Prostate gland (tissue), 2 donors: ENCODE data around the gene ZMYND19. TPM values are rescaled to one million over a fixed set of nuclear protein-coding genes. Genes with fewer than 3 reads are reported as not detected.

ENCODE experiments used
- DNase-seq: peaks from one replicate; pipeline ENCODE4 v3.0.0-alpha.2; 2019; ENCODE audit warnings: low spot score
- H3K27ac ChIP-seq, 2 donors: fragments of 200-600 bp; sonication (generic); 2 replicates each; pipeline ENCODE4 v1.5.1; 2017 to 2019
- H3K27me3 ChIP-seq: fragments of 200-600 bp; sonication (generic); replicated peaks from 2 replicates; pipeline ENCODE4 v1.5.1; 2019; ENCODE audit not compliant: insufficient read depth
- H3K36me3 ChIP-seq, 2 donors: fragments of 200-600 bp; sonication (generic); 1 replicate in 1 of 2; 2 replicates in 1 of 2; pipeline versions ENCODE4 v1.5.1 to v1.8.1; 2017 to 2019
- H3K4me1 ChIP-seq: fragments of 200-600 bp; sonication (generic); replicated peaks from 2 replicates; pipeline ENCODE4 v1.5.1; 2019
- H3K4me3 ChIP-seq, 2 donors: fragments of 200-600 bp; sonication (generic); 2 replicates each; pipeline ENCODE4 v1.5.1; 2017 to 2019
- H3K9me3 ChIP-seq: fragments of 200-600 bp; sonication (generic); 2 replicates; pipeline ENCODE4 v1.5.1; 2017
- CTCF ChIP-seq, 4 experiments: fragments of 200-600 bp in 2 of 4; fragments of 450-650 bp in 2 of 4; sonication (generic) in 2 of 4; IDR thresholded peaks; 1 replicate in 3 of 4; 2 replicates in 1 of 4; pipeline ENCODE4 v1.5.1; 2016 to 2019; ENCODE audit warnings: antibody characterized with exemption in 4 of 4, mild to moderate bottlenecking in 2 of 4, moderate library complexity in 2 of 4
- POLR2A ChIP-seq: fragments of 450-650 bp; IDR thresholded peaks from one replicate; pipeline ENCODE4 v1.6.1; 2016; ENCODE audit warnings: antibody characterized with exemption, mild to moderate bottlenecking
- POLR2AphosphoS5 ChIP-seq: sonication (generic); formaldehyde crosslinking; IDR thresholded peaks from one replicate; pipeline ENCODE4 v1.6.1; 2017; ENCODE audit warnings: antibody characterized with exemption
- WGBS: methylation state at CpG from one replicate; pipeline ENCODE4 v1.1.5; 2018; 5-methylcytosine and 5-hydroxymethylcytosine counted together
- intact Hi-C: fragments of 100-400 bp; cut with DNase I; formaldehyde crosslinking; loops from one replicate; pipeline ENCODE4 v1.14.2; 2022
- total RNA-seq, 2 donors: library from RNA; depleted of rRNA; stranded (reverse); fragments of >200 nt; gene quantifications; one replicate each; pipeline ENCODE4 v1.1.0, GENCODE V29; 2016

The ZMYND19 gene
- total RNA-seq, 2 donors from 2014 or later, result 20.8 to 34.8 TPM

DNA sequence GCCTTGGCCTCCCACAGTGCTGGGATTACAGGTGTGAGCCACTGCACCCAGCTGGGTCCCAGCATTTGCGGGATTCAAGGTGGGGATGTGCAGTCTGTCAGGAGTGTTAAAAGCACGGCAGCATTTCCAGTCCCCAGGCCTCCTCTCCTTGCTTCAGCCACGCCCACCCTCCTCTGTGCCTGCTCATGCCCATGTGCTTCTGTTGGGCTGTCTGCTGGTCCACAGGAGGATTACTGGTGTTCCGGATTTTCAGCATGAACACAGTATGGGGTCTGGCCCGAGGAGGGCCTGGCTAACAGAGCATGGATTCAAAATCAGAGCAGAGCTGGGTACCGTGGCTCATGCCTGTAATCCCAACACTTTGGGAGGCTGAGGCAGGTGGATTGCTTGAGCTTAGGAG lies 20.6 kb upstream of the ZMYND19 start:
- DNase-seq, result no peak
- intact Hi-C loops, result no loop called here
- peaks cover 0 to 6% of the 10 kb centered on the region in 2 donors for H3K36me3 ChIP-seq
- peak overlapping the region; percentile 87 to 88 for H3K27ac ChIP-seq
- peaks cover 35% of the 10 kb centered on the region for H3K4me1 ChIP-seq
- no peaks in the 10 kb centered on the region for H3K27me3 ChIP-seq
- TF ChIP-seq POLR2AphosphoS5 (no peak), CTCF (IDR thresholded peaks at IDR 0.05) (no peak), POLR2A (no peak)
- no peaks in the 10 kb centered on the region for H3K9me3 ChIP-seq
- H3K4me3 ChIP-seq, result no peak overlapping the region
- 74% methylated on average over 6 of the region's 6 CpGs for WGBS

DNA sequence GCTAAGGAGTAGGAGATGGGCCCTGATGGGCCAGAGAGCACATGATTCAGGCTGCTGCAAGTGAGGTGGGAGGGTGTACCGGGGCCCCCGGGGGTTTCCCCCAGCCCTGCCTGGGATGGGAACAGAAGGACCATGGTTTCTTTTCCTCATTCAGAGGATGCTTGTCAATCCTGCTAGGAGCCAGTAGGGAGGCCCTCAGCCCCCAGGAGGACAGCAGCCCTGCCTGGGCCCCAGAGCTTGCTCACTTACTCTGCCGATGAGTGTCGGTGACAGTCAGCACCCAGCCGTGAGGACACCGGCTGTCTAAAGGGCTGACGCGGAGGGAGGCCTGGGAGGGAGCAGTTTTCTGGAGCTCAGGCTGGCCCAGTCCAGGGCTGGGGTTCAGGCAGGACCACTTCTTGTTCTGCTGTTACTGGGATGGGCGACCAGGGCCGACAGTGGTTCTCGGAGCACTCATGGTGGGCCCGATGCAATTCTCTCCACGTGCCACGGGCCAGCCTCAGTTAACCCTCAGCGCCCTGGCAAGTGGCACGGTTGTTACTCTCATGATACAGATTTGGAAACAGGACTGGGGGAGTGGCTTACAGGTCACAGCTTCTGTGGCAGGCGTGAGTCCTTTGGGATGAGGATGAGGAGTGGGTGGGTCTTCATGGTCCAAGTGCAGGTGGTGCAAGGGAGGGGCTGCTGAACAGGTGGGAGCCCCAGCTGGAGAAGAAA lies 17.0 kb upstream of the ZMYND19 start:
- Histone ChIP-seq H3K27me3 (no peaks in the 10 kb centered on the region), H3K4me3 (peak overlapping the region; percentile 76 to 91), H3K36me3 (no peaks in the 10 kb centered on the region), H3K4me1 (peaks cover 20% of the 10 kb centered on the region), H3K9me3 (no peaks in the 10 kb centered on the region), H3K27ac (peak overlapping the region; percentile 84 to 92)
- no peak for DNase-seq
- TF ChIP-seq CTCF (IDR thresholded peaks at IDR 0.05) (no peak), POLR2A (no peak), POLR2AphosphoS5 (no peak)
- intact Hi-C loops, result no loop called here
- WGBS, result 38% methylated on average over 17 of the region's 17 CpGs

DNA sequence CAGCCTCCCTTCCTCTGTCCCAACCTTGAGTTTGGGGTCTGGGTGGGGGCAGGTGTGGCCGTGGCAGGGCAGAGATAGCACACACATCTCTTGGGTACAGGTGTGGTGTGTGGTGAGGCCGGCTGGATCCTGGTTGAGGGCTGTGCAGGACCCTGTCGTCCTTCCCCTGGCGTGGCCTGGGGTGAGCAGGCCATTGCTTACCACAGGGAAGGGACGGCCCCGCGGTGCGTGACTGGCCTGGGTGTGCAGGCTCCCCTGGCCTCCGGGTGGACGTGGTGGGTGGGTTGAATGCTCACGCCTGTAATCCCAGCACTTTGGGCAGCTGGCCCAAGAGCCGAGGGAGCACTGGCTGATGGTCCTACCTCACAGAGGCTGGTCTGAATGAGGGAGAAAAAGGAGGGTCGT lies 16.4 kb upstream of the ZMYND19 start:
- peak overlapping the region; percentile 84 to 92 for H3K27ac ChIP-seq
- intact Hi-C loops, result no loop called here
- no peaks in the 10 kb centered on the region for H3K36me3 ChIP-seq
- DNase-seq, result no peak
- 28% methylated on average over 13 of the region's 13 CpGs for WGBS
- H3K4me3 ChIP-seq, result peak overlapping the region; percentile 76 to 91
- no peak for TF ChIP-seq POLR2AphosphoS5
- no peak for TF ChIP-seq CTCF (IDR thresholded peaks at IDR 0.05)
- no peak for TF ChIP-seq POLR2A
- H3K4me1 ChIP-seq, result peaks cover 19% of the 10 kb centered on the region
- no peaks in the 10 kb centered on the region for H3K27me3 ChIP-seq
- no peaks in the 10 kb centered on the region for H3K9me3 ChIP-seq

GRCh38 chr9:137606005-137606621 lies 15.8 kb upstream of the ZMYND19 start:
- TF ChIP-seq CTCF (IDR thresholded peaks at IDR 0.05) (no peak), POLR2AphosphoS5 (no peak), POLR2A (no peak)
- Histone ChIP-seq H3K9me3 (no peaks in the 10 kb centered on the region), H3K4me1 (peaks cover 13% of the 10 kb centered on the region), H3K27ac (peak overlapping the region; percentile 84 to 92), H3K4me3 (peak overlapping the region; percentile 76 to 91), H3K36me3 (no peaks in the 10 kb centered on the region), H3K27me3 (no peaks in the 10 kb centered on the region)
- 8% methylated on average over 17 of the region's 57 CpGs for WGBS
- intact Hi-C loops, result no loop called here
- no peak for DNase-seq
